Measurements from ENCODE around the gene SREBF1.

The SREBF1 gene

DNA sequence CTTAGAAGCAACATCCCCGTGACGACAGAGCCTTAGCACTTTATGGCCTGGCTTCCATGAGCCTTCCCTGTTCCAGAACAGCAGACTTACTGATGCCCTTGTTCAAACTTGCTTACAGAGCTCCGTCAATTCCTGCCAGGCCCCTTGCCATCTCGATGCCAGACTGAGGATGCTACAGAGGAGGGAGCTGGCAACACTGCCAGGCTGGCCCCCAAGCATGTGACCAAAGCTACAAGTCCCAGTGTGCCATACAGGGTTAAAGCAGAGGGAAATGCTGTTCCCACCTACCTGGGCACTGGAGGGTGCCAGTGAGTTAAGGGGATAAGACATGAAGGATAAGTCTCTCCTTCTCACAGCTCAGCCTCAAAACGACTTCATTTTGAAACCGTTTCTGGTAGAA lies 33.5 kb upstream of the SREBF1 start:
- TF ChIP-seq, protein P1, sequence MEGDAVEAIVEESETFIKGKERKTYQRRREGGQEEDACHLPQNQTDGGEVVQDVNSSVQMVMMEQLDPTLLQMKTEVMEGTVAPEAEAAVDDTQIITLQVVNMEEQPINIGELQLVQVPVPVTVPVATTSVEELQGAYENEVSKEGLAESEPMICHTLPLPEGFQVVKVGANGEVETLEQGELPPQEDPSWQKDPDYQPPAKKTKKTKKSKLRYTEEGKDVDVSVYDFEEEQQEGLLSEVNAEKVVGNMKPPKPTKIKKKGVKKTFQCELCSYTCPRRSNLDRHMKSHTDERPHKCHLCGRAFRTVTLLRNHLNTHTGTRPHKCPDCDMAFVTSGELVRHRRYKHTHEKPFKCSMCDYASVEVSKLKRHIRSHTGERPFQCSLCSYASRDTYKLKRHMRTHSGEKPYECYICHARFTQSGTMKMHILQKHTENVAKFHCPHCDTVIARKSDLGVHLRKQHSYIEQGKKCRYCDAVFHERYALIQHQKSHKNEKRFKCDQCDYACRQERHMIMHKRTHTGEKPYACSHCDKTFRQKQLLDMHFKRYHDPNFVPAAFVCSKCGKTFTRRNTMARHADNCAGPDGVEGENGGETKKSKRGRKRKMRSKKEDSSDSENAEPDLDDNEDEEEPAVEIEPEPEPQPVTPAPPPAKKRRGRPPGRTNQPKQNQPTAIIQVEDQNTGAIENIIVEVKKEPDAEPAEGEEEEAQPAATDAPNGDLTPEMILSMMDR (IDR thresholded peaks at IDR 0.05; ENCODE audit: extremely low read depth, insufficient read depth, missing control alignments) = peak; percentile 15
- no peak for DNase-seq (ENCODE audit: low spot score)
- in situ Hi-C loops (cut with MboI; ENCODE audit: low pct_unique_long_range_greater_than_20kb, low sequenced_read_pairs, unreplicated experiment) = no loop called here

DNA sequence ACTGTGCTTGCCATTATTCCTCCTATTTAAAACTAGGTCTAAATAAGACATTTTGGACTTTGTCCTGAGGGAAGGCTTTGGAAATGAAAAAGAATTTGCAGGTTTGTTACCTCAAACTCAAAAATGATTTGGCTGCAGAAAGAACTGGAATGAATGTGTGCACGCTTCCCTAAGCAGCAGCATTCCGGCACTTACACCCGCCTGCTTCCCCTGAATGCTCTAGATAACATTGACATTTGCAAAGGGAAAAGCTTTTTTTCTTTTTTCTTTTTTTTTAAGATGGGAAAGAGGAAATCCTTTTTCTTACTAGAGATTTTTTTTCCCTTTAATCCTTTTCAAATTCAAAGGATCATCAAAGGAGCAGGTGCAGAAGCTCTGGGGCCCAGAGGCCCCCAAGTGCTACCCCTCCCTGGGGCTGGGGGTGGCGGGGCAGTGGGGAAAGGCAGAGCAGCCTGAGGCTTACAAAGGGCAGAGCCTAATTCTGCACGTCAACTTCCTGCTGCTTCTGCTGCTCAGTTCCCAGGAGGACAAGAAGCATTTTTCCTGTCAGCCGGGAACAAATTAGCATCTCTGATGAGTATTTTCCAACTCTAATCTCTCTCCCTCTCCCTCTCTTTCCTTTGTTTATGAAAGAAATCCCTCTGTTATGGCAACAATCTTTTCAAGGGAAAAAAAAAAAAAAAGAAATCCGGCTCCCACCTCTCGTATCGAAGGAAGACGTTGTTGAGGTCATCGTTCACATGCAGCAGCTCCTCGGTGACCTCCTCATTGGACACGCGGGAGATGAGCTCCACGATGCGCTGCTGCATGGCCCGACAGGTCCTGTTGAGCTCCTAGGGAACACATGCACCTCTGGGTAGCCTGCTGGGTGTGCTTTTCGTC lies 32.1 kb upstream of the SREBF1 start:
- in situ Hi-C loops (cut with MboI; ENCODE audit: low pct_unique_long_range_greater_than_20kb, low sequenced_read_pairs, unreplicated experiment) = loop anchor here (10.0 kb wide), 1 partner anchor 194 kb away; no protein-coding TSS in a partner anchor
- TF ChIP-seq, protein P1 (IDR thresholded peaks at IDR 0.05; ENCODE audit: extremely low read depth, insufficient read depth, missing control alignments) = no peak
- no peak for DNase-seq (ENCODE audit: low spot score)

DNA sequence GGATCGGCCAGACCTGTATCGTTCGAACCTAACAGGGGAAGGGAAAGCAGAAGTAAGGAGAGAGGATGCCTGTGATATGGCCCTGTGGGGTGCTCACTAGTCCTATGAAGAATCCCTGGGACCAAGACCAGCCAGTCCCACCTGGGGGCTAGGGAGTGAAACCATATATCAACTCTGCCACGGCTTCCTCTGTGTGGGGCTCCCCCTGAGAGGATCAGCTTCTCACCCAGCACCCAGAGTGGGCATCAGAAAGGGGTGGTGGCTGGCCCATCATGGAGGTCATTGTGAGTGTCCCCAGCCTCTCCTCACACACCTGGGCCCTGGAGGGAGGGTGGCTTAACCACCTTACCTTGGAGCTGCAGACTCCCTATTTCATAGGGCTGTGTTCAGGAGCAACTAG lies 30.1 kb upstream of the SREBF1 start:
- in situ Hi-C loops (cut with MboI; ENCODE audit: low pct_unique_long_range_greater_than_20kb, low sequenced_read_pairs, unreplicated experiment) = loop anchor here (10.0 kb wide), 1 partner anchor 192 kb away; no protein-coding TSS in a partner anchor
- TF ChIP-seq, protein P1 (IDR thresholded peaks at IDR 0.05; ENCODE audit: extremely low read depth, insufficient read depth, missing control alignments) = no peak
- DNase-seq (ENCODE audit: low spot score) = no peak

GRCh38 chr17:17866425-17866824 lies 29.6 kb upstream of the SREBF1 start:
- DNase-seq (ENCODE audit: low spot score) = no peak
- in situ Hi-C loops (cut with MboI; ENCODE audit: low pct_unique_long_range_greater_than_20kb, low sequenced_read_pairs, unreplicated experiment) = loop anchor here (10.0 kb wide), 1 partner anchor 192 kb away; no protein-coding TSS in a partner anchor
- TF ChIP-seq, protein P1 (IDR thresholded peaks at IDR 0.05; ENCODE audit: extremely low read depth, insufficient read depth, missing control alignments) = no peak

GRCh38 chr17:17865035-17865434 lies 28.2 kb upstream of the SREBF1 start:
- in situ Hi-C loops (cut with MboI; ENCODE audit: low pct_unique_long_range_greater_than_20kb, low sequenced_read_pairs, unreplicated experiment) = loop anchor here (10.0 kb wide), 1 partner anchor 190 kb away; no protein-coding TSS in a partner anchor
- TF ChIP-seq, protein P1 (IDR thresholded peaks at IDR 0.05; ENCODE audit: extremely low read depth, insufficient read depth, missing control alignments) = no peak
- no peak for DNase-seq (ENCODE audit: low spot score)

- TF ChIP-seq, protein P1 (IDR thresholded peaks at IDR 0.05; ENCODE audit: extremely low read depth, insufficient read depth, missing control alignments) = no peak
- DNase-seq (ENCODE audit: low spot score) = no peak
- in situ Hi-C loops (cut with MboI; ENCODE audit: low pct_unique_long_range_greater_than_20kb, low sequenced_read_pairs, unreplicated experiment) = loop anchor here (10.0 kb wide), 1 partner anchor 186 kb away; no protein-coding TSS in a partner anchor
Observed at GRCh38 chr17:17860766-17861107, 24.0 kb upstream of the SREBF1 start.
